ENCODE results near the gene MXD3.

GRCh38 chr5:177296581-177296980 is 15.1 kb downstream of the MXD3 start:
- TF ChIP-seq FOS (IDR thresholded peaks at IDR 0.05; ENCODE audit: low read depth, low read length) (no peak), RCOR1 (IDR thresholded peaks at IDR 0.05; ENCODE audit: insufficient replicate concordance, low read length) (no peak), CTCF (conservative IDR thresholded peaks at IDR 0.05; ENCODE audit: low read depth, low read length) (no peak)
